ENCODE results near the gene INTS11. TPM values are rescaled to one million over a fixed set of nuclear protein-coding genes. Genes with fewer than 3 reads are reported as not detected.

Gene INTS11
- total and polyA plus RNA-seq, 9 of the 15 experiments (the other 6 are each of a cell fraction or from before 2014, with no cell fraction given): 3.6 to 183 (median 110) TPM

DNA sequence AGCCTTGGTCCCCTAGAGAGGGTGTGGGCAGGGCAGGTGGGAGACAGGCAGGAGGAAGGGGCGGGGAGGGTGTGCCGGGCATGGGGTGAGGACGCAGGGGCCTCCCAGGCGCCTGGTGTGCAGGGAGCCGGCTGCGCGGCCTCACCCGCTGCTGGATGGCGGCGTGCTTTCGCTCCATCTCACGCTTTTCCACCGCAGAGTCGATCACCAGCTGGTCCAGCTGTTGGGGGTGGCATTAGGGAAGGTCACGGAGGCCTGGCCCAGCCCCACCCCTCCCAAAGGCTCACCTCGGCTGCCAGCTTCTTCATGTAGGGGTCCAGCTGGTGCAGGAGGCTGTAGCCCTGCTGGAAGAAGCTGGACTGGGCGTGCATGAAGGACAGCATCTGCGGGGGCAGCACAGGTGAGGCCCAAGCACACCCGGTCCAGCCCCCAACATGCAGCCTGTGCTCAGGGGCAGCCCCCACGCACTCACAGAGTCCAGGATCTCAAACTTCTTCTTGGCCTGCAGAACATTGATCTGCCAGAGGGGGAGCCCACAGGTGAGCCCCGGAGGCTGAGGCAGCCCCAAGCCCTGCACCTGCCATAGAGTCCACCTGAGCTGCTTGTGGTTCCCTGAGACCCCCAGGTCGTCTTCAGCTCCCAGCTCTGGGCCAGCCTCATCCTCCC lies 24.6 kb downstream of the INTS11 start (continued):
- TF ChIP-seq, protein P1, sequence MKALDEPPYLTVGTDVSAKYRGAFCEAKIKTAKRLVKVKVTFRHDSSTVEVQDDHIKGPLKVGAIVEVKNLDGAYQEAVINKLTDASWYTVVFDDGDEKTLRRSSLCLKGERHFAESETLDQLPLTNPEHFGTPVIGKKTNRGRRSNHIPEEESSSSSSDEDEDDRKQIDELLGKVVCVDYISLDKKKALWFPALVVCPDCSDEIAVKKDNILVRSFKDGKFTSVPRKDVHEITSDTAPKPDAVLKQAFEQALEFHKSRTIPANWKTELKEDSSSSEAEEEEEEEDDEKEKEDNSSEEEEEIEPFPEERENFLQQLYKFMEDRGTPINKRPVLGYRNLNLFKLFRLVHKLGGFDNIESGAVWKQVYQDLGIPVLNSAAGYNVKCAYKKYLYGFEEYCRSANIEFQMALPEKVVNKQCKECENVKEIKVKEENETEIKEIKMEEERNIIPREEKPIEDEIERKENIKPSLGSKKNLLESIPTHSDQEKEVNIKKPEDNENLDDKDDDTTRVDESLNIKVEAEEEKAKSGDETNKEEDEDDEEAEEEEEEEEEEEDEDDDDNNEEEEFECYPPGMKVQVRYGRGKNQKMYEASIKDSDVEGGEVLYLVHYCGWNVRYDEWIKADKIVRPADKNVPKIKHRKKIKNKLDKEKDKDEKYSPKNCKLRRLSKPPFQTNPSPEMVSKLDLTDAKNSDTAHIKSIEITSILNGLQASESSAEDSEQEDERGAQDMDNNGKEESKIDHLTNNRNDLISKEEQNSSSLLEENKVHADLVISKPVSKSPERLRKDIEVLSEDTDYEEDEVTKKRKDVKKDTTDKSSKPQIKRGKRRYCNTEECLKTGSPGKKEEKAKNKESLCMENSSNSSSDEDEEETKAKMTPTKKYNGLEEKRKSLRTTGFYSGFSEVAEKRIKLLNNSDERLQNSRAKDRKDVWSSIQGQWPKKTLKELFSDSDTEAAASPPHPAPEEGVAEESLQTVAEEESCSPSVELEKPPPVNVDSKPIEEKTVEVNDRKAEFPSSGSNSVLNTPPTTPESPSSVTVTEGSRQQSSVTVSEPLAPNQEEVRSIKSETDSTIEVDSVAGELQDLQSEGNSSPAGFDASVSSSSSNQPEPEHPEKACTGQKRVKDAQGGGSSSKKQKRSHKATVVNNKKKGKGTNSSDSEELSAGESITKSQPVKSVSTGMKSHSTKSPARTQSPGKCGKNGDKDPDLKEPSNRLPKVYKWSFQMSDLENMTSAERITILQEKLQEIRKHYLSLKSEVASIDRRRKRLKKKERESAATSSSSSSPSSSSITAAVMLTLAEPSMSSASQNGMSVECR (CRISPR knock-in tag; IDR thresholded peaks at IDR 0.05): 0 out of 2 replicates have a peak, but pooled peaks have one; percentile 0
- TF ChIP-seq HDGF (IDR thresholded peaks at IDR 0.05): no peak
- TF ChIP-seq XRCC5 (IDR thresholded peaks at IDR 0.05; ENCODE audit: low read depth, low read length): peak; percentile 45
- no peak for TF ChIP-seq MXI1 (IDR thresholded peaks at IDR 0.05; ENCODE audit: low read depth, low read length)
- TF ChIP-seq, protein P2, sequence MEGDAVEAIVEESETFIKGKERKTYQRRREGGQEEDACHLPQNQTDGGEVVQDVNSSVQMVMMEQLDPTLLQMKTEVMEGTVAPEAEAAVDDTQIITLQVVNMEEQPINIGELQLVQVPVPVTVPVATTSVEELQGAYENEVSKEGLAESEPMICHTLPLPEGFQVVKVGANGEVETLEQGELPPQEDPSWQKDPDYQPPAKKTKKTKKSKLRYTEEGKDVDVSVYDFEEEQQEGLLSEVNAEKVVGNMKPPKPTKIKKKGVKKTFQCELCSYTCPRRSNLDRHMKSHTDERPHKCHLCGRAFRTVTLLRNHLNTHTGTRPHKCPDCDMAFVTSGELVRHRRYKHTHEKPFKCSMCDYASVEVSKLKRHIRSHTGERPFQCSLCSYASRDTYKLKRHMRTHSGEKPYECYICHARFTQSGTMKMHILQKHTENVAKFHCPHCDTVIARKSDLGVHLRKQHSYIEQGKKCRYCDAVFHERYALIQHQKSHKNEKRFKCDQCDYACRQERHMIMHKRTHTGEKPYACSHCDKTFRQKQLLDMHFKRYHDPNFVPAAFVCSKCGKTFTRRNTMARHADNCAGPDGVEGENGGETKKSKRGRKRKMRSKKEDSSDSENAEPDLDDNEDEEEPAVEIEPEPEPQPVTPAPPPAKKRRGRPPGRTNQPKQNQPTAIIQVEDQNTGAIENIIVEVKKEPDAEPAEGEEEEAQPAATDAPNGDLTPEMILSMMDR (IDR thresholded peaks at IDR 0.05 in 2 of 3, conservative IDR thresholded peaks at IDR 0.05 in 1 of 3; ENCODE audit: insufficient read depth in 2 of 3, low read depth in 1 of 3, low read length in 3 of 3): peak; percentile 49 to 72 (median 65)
- TF ChIP-seq, protein P3, sequence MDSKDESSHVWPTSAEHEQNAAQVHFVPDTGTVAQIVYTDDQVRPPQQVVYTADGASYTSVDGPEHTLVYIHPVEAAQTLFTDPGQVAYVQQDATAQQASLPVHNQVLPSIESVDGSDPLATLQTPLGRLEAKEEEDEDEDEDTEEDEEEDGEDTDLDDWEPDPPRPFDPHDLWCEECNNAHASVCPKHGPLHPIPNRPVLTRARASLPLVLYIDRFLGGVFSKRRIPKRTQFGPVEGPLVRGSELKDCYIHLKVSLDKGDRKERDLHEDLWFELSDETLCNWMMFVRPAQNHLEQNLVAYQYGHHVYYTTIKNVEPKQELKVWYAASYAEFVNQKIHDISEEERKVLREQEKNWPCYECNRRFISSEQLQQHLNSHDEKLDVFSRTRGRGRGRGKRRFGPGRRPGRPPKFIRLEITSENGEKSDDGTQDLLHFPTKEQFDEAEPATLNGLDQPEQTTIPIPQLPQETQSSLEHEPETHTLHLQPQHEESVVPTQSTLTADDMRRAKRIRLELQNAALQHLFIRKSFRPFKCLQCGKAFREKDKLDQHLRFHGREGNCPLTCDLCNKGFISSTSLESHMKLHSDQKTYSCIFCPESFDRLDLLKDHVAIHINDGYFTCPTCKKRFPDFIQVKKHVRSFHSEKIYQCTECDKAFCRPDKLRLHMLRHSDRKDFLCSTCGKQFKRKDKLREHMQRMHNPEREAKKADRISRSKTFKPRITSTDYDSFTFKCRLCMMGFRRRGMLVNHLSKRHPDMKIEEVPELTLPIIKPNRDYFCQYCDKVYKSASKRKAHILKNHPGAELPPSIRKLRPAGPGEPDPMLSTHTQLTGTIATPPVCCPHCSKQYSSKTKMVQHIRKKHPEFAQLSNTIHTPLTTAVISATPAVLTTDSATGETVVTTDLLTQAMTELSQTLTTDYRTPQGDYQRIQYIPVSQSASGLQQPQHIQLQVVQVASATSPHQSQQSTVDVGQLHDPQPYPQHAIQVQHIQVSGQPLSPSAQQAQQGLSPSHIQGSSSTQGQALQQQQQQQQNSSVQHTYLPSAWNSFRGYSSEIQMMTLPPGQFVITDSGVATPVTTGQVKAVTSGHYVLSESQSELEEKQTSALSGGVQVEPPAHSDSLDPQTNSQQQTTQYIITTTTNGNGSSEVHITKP (IDR thresholded peaks at IDR 0.05; ENCODE audit: partially characterized antibody): peak; percentile 78
- no peak for TF ChIP-seq HDAC1 (IDR thresholded peaks at IDR 0.05)
- no peak for TF ChIP-seq ZSCAN32 (CRISPR knock-in tag; IDR thresholded peaks at IDR 0.05)
- TF ChIP-seq, protein P4, sequence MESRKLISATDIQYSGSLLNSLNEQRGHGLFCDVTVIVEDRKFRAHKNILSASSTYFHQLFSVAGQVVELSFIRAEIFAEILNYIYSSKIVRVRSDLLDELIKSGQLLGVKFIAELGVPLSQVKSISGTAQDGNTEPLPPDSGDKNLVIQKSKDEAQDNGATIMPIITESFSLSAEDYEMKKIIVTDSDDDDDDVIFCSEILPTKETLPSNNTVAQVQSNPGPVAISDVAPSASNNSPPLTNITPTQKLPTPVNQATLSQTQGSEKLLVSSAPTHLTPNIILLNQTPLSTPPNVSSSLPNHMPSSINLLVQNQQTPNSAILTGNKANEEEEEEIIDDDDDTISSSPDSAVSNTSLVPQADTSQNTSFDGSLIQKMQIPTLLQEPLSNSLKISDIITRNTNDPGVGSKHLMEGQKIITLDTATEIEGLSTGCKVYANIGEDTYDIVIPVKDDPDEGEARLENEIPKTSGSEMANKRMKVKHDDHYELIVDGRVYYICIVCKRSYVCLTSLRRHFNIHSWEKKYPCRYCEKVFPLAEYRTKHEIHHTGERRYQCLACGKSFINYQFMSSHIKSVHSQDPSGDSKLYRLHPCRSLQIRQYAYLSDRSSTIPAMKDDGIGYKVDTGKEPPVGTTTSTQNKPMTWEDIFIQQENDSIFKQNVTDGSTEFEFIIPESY (CRISPR knock-in tag; IDR thresholded peaks at IDR 0.05): peak; percentile 43; the same call in 1 of the 2 replicates
- no peak for TF ChIP-seq DACH1 (IDR thresholded peaks at IDR 0.05; ENCODE audit: partially characterized antibody)
- TF ChIP-seq SMARCE1 (IDR thresholded peaks at IDR 0.05): no peak
- TF ChIP-seq DNMT1 (IDR thresholded peaks at IDR 0.05): no peak
- no peak for TF ChIP-seq ZNF121 (CRISPR knock-in tag; conservative IDR thresholded peaks at IDR 0.05)
- TF ChIP-seq KLF1 (tag; IDR thresholded peaks at IDR 0.05): no peak
- TF ChIP-seq ZNF3 (CRISPR knock-in tag; IDR thresholded peaks at IDR 0.05): no peak

Measured in K562 (cell line).